Activated CD8-positive, alpha-beta memory T cell treated with anti-CD3 and anti-CD28 coated beads for 1 hour (primary cell): ENCODE data around the gene DDRGK1.

Experiments
- DNase-seq, 2 donors: peaks; one replicate each; pipeline ENCODE4 v3.0.0-alpha.2; 2020; ENCODE audit warnings: low read depth in 1 of 2; ENCODE audit errors: extremely low read depth in 1 of 2

DDRGK1 gene

GRCh38 chr20:3235666-3236324 is 31.3 kb upstream of the DDRGK1 start:
- DNase-seq: no peak

- DNase-seq: no peak
These were observed 29.6 kb upstream of the DDRGK1 start for GRCh38 chr20:3233991-3234498.

GRCh38 chr20:3233131-3233990 is 28.9 kb upstream of the DDRGK1 start:
- DNase-seq: no peak

- no peak for DNase-seq
These were observed 27.6 kb upstream of the DDRGK1 start for GRCh38 chr20:3231889-3232588.

- DNase-seq: no peak
These were observed 26.6 kb upstream of the DDRGK1 start for GRCh38 chr20:3231116-3231515.

GRCh38 chr20:3229798-3230197 is 25.3 kb upstream of the DDRGK1 start:
- no peak for DNase-seq

GRCh38 chr20:3229158-3229557 is 24.7 kb upstream of the DDRGK1 start:
- DNase-seq: no peak

GRCh38 chr20:3228750-3229032 is 24.2 kb upstream of the DDRGK1 start:
- DNase-seq: no peak

- DNase-seq: no peak
These were observed 23.7 kb upstream of the DDRGK1 start for GRCh38 chr20:3227936-3228749.

- DNase-seq: no peak
These were observed 23.0 kb upstream of the DDRGK1 start for GRCh38 chr20:3227506-3227905.

- no peak for DNase-seq
These were observed 22.4 kb upstream of the DDRGK1 start for GRCh38 chr20:3226864-3227263.

- DNase-seq: no peak
These were observed 21.6 kb upstream of the DDRGK1 start for GRCh38 chr20:3226093-3226492.

GRCh38 chr20:3224681-3225421 is 20.4 kb upstream of the DDRGK1 start:
- no peak for DNase-seq

GRCh38 chr20:3223994-3224680 is 19.7 kb upstream of the DDRGK1 start:
- DNase-seq: no peak

GRCh38 chr20:3223651-3223993 is 19.1 kb upstream of the DDRGK1 start:
- no peak for DNase-seq

- no peak for DNase-seq
These were observed 18.4 kb upstream of the DDRGK1 start for GRCh38 chr20:3222635-3223600.

- no peak for DNase-seq
These were observed 17.1 kb upstream of the DDRGK1 start for GRCh38 chr20:3221398-3222226.
